Adrenal gland (tissue), 5 donors: ENCODE results near the gene ZCCHC7.
A peak's percentile ranks its signal among the peaks of the same experiment; 100 is the strongest.

Experiments used
- POLR2A ChIP-seq, 2 donors: fragments of 450-650 bp; IDR thresholded peaks; one replicate each; pipeline ENCODE4 v1.6.1; 2017; ENCODE audit warnings: antibody characterized with exemption in 2 of 2, mild to moderate bottlenecking in 2 of 2, moderate library complexity in 1 of 2
- TF ChIP-seq, protein P1 (sequence below), 6 experiments: fragments of 450-650 bp in 4 of 6; fragments of 200-600 bp in 2 of 6; sonication (generic) in 1 of 6; IDR thresholded peaks; 1 replicate in 5 of 6; 2 replicates in 1 of 6; pipeline versions ENCODE4 v1.5.1 to v1.8.0; 2016 to 2021; ENCODE audit warnings: antibody characterized with exemption in 6 of 6, mild to moderate bottlenecking in 2 of 6, moderate library complexity in 1 of 6
- donor health status: DM: no; HTN: no; CAD: no.

GRCh38 chr9:37295796-37296195, 175.4 kb downstream of the ZCCHC7 start:
- TF ChIP-seq, protein P1, sequence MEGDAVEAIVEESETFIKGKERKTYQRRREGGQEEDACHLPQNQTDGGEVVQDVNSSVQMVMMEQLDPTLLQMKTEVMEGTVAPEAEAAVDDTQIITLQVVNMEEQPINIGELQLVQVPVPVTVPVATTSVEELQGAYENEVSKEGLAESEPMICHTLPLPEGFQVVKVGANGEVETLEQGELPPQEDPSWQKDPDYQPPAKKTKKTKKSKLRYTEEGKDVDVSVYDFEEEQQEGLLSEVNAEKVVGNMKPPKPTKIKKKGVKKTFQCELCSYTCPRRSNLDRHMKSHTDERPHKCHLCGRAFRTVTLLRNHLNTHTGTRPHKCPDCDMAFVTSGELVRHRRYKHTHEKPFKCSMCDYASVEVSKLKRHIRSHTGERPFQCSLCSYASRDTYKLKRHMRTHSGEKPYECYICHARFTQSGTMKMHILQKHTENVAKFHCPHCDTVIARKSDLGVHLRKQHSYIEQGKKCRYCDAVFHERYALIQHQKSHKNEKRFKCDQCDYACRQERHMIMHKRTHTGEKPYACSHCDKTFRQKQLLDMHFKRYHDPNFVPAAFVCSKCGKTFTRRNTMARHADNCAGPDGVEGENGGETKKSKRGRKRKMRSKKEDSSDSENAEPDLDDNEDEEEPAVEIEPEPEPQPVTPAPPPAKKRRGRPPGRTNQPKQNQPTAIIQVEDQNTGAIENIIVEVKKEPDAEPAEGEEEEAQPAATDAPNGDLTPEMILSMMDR (IDR thresholded peaks at IDR 0.05): peak in 2 of 6 experiments; percentile 9 to 14
- no peak for TF ChIP-seq POLR2A (IDR thresholded peaks at IDR 0.05)
